OCI-LY1 (cell line): ENCODE results near the gene ZBTB45.

Experiments used
- EZH2 ChIP-seq: fragments of 200-600 bp; sonication (generic), shearing (Covaris generic); IDR thresholded peaks from 2 replicates; pipeline ENCODE4 v1.8.0; 2017; ENCODE audit warnings: borderline replicate concordance, mixed run types, mild to moderate bottlenecking, antibody characterized with exemption, low read length, moderate library complexity, mixed read lengths
- TF ChIP-seq, protein P1 (sequence below): fragments of 200-600 bp; sonication (generic), shearing (Covaris generic); IDR thresholded peaks from 2 replicates; pipeline ENCODE4 v1.5.1; 2017; ENCODE audit warnings: mild to moderate bottlenecking, antibody characterized with exemption, low read length, moderate library complexity, mixed read lengths

DNA sequence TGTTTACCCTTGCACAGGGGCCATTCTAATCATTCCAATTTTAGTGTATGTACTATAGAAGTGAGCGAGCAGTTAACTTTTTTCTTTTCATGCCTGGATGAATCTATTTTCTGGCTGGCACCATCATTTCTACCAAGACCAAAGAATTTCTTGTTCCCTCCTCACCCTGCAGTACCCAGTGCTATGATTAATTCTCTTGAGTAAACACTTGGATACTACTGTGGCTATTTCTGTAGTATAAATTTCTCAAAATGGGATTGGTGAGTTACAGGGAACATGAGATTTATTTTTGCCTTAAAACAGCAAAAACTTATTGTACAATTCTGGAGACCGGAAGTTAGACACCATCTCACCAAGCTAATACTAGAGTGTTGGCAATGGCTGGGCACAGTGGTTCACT is 35.8 kb downstream of the ZBTB45 start:
- TF ChIP-seq EZH2: no peak
- TF ChIP-seq, protein P1, sequence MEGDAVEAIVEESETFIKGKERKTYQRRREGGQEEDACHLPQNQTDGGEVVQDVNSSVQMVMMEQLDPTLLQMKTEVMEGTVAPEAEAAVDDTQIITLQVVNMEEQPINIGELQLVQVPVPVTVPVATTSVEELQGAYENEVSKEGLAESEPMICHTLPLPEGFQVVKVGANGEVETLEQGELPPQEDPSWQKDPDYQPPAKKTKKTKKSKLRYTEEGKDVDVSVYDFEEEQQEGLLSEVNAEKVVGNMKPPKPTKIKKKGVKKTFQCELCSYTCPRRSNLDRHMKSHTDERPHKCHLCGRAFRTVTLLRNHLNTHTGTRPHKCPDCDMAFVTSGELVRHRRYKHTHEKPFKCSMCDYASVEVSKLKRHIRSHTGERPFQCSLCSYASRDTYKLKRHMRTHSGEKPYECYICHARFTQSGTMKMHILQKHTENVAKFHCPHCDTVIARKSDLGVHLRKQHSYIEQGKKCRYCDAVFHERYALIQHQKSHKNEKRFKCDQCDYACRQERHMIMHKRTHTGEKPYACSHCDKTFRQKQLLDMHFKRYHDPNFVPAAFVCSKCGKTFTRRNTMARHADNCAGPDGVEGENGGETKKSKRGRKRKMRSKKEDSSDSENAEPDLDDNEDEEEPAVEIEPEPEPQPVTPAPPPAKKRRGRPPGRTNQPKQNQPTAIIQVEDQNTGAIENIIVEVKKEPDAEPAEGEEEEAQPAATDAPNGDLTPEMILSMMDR: no peak
